SKM-1 treated with dmso at 0.1 percent for 144 hours (cell line): Measurements from ENCODE around the gene TSTD2.
"Not testable (repeated sequence)": the region's sequence is repeated elsewhere in the genome, so short reads cannot be mapped to it uniquely, and the experiment has no call there.

Source experiments
- DNase-seq: peaks from one replicate; lab custom pipeline; 2025; ENCODE audit not compliant: unreplicated experiment; lab: John Stamatoyannopoulos, UW

TSTD2 gene

DNA sequence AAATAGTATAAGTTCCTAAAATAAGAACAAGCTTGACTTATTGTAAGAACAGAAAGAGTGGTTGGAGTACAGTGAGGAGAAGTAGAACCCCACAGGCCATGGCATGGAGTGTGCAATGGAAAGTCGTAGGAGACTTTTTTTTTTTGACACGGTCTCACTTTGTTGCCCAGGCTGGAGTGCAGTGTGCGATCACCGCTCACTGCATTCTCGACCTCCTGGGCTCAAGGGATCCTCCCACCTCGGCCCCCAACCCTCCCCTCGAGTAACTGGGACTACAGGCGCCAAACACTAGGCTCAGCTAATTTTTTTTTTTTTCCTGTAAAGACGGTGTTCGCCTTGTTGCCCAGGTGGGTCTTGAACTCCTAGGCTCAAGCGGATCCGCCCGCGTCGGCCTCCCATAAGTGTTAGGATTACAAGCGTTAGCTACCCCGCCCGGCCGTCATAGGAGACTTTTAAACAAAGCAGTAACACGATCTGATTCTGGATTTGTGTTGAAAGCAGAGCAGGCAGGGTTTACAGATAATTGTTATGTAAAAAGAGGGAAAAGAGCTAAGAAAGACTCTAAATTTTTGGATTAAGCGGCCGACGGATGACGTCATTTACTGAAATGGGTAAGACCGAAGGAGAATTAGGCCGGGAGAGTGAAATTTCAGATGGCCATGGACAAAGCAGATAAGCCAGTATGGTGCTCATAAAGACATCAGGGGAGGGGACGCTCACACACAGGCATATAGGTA lies 752 bp downstream of the TSTD2 start:
- DNase-seq = no peak

DNA sequence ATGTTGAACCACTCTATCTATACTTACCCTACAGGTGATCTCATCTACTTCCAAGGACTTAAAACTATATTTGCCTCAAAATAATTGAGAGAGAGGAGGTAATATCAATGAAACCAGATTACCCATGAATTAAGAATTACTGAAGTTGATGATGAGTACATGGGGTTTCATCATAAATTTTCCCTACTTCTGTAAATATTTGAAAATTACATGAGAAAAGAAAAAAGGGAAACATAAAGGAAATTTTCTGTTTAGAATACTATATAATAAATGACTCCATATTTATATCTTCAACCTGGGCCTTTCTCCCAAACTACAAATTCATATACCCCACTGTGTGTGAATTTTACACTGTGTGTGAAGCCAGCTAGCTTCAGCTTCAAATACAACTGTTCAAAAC lies 2.6 kb downstream of the TSTD2 start:
- no peak for DNase-seq

GRCh38 chr9:97629156-97629555 lies 4.0 kb downstream of the TSTD2 start:
- no peak for DNase-seq

DNA sequence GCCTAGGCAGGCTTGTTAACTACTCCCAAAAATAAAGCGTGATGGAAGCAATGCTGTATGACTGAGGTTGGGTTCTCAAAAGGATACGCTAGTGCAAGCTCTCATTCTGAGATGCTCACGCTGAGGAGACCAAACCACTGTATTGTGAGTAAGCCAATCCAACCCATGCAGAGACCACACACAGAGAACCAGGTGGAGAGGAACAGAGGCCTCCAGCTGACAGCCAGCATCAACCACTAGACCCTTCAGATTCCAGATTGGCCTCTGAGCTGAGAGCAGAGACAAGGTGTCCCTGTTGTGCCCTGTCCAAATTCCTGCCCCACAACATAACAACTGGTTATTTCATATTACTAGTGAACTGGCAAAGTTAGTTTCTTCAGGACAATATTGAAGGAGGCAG lies 4.5 kb downstream of the TSTD2 start:
- DNase-seq = no peak

- no peak for DNase-seq
Observed at GRCh38 chr9:97627624-97628023, 5.5 kb downstream of the TSTD2 start.

DNA sequence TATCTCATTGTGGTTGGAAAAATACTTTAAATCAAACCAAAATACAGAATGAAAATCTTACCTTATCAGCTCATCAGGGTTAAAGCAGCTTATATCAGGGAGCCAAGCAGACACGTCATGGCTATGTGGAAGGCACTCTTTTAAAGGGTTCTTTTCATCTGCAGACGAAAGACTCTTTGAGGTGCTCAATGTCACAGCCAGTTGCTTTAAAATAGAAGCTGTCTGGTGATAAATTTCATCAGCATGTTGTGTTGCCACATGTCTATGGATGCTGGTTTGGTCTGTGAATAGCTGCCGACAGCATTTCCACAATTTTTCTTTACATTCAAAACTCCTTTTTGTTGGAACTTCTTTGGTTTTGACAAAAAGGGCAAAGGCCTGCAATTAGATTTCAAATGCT lies 7.5 kb downstream of the TSTD2 start:
- no peak for DNase-seq

DNA sequence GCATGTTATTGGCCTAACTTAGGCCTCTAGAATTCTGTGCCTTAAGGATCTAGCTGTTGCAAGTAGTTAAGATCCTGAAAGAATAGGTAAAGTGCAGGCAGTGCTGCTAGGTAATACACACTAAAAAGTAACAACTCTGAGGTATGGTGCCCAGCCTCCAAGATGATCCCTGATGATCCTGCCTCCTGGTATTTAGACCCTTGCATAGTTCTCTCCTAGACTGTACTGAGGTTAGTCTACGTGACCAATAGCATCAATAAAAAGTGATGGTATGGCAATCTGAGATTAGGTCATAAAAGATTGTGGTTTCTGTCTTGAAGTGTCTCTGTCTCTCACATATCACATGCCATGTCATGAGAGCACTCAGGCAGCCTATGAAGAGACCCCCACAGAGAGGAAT lies 9.2 kb downstream of the TSTD2 start:
- DNase-seq = no peak

GRCh38 chr9:97622483-97622882 lies 10.7 kb downstream of the TSTD2 start:
- not testable (repeated sequence) for DNase-seq

- DNase-seq = not testable (repeated sequence)
Observed at GRCh38 chr9:97620063-97620462, 13.1 kb downstream of the TSTD2 start.

DNA sequence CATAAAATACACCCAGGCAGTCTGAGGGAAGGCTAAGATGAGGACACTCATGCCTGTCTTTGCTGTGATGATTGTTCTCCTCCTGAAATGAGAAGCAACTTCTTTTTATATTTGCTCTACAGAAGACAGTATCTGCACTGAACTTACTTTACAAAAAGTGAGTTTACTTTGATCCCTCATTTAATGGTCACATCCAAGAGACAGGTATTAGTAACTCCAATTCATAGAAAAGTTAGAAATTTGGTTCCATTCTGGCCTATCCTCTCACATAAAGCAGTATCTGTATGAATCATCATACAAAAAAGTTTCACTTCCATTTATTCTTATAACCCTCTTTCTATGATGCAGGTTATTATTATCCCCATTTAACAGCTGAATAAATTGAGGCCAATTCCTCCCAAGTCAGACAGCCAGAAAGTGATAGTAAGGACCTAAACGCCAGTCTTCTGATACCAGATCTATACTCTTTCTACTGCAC lies 15.2 kb downstream of the TSTD2 start:
- no peak for DNase-seq

- no peak for DNase-seq
Observed at GRCh38 chr9:97615439-97616072, 17.6 kb downstream of the TSTD2 start.

DNA sequence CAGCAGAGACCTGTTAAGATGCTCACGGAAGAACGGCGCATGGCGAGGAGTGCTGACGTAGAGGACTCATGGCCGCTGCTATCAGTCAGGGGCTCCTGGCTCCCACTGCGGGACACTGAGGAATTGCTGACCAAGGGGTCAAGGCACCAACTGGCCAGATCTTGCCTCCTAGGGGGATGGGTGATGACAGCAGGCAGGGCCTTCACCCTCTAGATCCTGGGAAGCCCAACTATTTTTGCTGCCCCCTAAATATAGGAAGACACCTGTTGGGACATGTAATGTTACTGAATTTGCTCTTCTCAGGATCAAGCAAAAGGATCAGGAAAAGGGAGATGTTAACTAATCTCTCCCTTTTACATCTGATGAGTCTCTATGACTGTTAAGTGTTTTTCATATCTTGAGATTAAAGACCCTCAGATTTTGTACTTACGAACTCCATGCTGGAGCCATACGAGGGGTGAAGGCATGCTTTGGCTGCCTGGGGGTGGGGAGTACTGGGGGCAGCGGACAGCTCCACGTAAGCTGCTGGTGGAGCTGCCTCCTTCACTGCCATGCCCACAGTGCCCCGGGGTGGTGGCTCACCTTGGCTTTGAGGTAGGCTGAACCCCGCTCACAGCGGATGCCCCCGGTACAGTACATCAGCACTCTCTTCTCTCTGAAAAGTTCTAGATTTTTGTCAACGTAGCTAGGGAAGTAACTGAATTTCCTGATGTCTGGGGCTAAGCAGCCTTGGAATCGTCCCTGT lies 28.1 kb downstream of the TSTD2 start:
- DNase-seq = no peak

GRCh38 chr9:97602430-97602829 lies 30.7 kb downstream of the TSTD2 start:
- no peak for DNase-seq

DNA sequence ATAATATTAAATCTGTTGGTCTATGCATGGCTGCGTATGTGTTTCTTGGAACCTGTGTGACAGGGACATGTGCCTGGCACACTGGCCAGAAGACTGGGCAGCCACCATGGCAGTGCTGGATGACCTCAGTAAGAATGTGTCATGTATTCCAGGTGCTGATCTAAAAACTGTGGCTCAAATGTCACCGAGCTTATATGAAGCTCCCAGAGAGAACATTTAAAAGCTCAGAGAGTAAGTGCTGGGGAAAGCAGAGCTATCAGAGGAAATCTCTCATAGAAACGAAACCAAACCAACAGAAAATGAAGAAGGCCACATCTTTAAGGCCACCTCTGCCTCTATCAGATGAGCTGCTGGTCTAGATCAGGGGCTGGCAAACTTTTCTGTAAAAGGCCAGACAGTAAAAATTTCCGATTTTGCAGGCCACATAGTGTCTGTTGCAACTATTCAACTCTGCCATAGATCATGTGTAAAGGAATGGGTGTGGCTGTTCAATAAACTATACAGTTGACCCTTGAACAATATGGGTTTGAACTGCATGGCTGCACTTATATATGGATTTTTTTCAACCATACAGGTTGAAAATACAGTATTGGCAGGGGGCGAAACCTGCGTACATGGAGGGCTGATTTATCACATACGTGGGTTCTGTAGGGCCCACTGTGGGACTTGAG lies 31.8 kb downstream of the TSTD2 start:
- no peak for DNase-seq

- DNase-seq = no peak
Observed at GRCh38 chr9:97600531-97601227, 32.5 kb downstream of the TSTD2 start.

- DNase-seq = no peak
Observed at GRCh38 chr9:97599314-97599846, 33.8 kb downstream of the TSTD2 start.

GRCh38 chr9:97598461-97599288 lies 34.5 kb downstream of the TSTD2 start:
- DNase-seq = peak; percentile 51

GRCh38 chr9:97596906-97597305 lies 36.3 kb downstream of the TSTD2 start:
- no peak for DNase-seq

- DNase-seq = no peak
Observed at GRCh38 chr9:97594381-97594921, 38.7 kb downstream of the TSTD2 start.
